ENCODE measurements around the gene NEDD9. TPM values are rescaled to one million over a fixed set of nuclear protein-coding genes. Genes with fewer than 3 reads are reported as not detected.

Gene NEDD9
- total RNA-seq, 1 donor from 2014 or later: 50.0 TPM

- DNase-seq: no peak
Measured at GRCh38 chr6:11174242-11174611, 58.2 kb downstream of the NEDD9 start.

- peak; percentile 78 for DNase-seq
Measured at GRCh38 chr6:11172501-11173327, 59.8 kb downstream of the NEDD9 start.

- no peak for DNase-seq
Measured at GRCh38 chr6:11171952-11172351, 60.5 kb downstream of the NEDD9 start.

- no peak for DNase-seq
Measured at GRCh38 chr6:11168091-11168635, 64.3 kb downstream of the NEDD9 start.

GRCh38 chr6:11166948-11167347, 65.5 kb downstream of the NEDD9 start:
- no peak for DNase-seq

GRCh38 chr6:11164717-11165646, 67.5 kb downstream of the NEDD9 start:
- DNase-seq: no peak

GRCh38 chr6:11163932-11164331, 68.5 kb downstream of the NEDD9 start:
- no peak for DNase-seq

GRCh38 chr6:11162262-11162661, 70.2 kb downstream of the NEDD9 start:
- no peak for DNase-seq

- DNase-seq: no peak
Measured at GRCh38 chr6:11161031-11161956, 71.2 kb downstream of the NEDD9 start.

- no peak for DNase-seq
Measured at GRCh38 chr6:11160199-11160598, 72.3 kb downstream of the NEDD9 start.

GRCh38 chr6:11155589-11155988, 76.9 kb downstream of the NEDD9 start:
- no peak for DNase-seq

GRCh38 chr6:11153447-11153846, 79.0 kb downstream of the NEDD9 start:
- DNase-seq: no peak

GRCh38 chr6:11152581-11152980, 79.9 kb downstream of the NEDD9 start:
- no peak for DNase-seq

GRCh38 chr6:11151488-11151887, 81.0 kb downstream of the NEDD9 start:
- no peak for DNase-seq

- DNase-seq: no peak
Measured at GRCh38 chr6:11149551-11149950, 82.9 kb downstream of the NEDD9 start.

- DNase-seq: no peak
Measured at GRCh38 chr6:11146117-11146826, 86.2 kb downstream of the NEDD9 start.

- peak; percentile 87 for DNase-seq
Measured at GRCh38 chr6:11144393-11144851, 88.0 kb downstream of the NEDD9 start.

GRCh38 chr6:11143394-11144371, 88.8 kb downstream of the NEDD9 start:
- DNase-seq: peak; percentile 11

- no peak for DNase-seq
Measured at GRCh38 chr6:11142296-11143027, 90.0 kb downstream of the NEDD9 start.
